Activated naive CD4-positive, alpha-beta T cell (primary cell): Measurements from ENCODE around the gene DAD1.
"Not testable (repeated sequence)": the region's sequence is repeated elsewhere in the genome, so short reads cannot be mapped to it uniquely, and the experiment has no call there.

Experiments used
- DNase-seq, 4 experiments: peaks; one replicate each; lab custom pipeline; 2025; lab: John Stamatoyannopoulos, UW

DAD1 gene

GRCh38 chr14:22567437-22567836, 21.6 kb downstream of the DAD1 start:
- DNase-seq, result no peak

- DNase-seq, result no peak
These were observed 22.2 kb downstream of the DAD1 start for GRCh38 chr14:22566845-22567244.

- DNase-seq, result not testable (repeated sequence)
These were observed 22.8 kb downstream of the DAD1 start for GRCh38 chr14:22566266-22566665.

GRCh38 chr14:22565391-22565945, 23.6 kb downstream of the DAD1 start:
- DNase-seq, result no peak

GRCh38 chr14:22564463-22564862, 24.6 kb downstream of the DAD1 start:
- DNase-seq, result no peak

GRCh38 chr14:22563987-22564386, 25.0 kb downstream of the DAD1 start:
- DNase-seq, result no peak

GRCh38 chr14:22561661-22562579, 27.1 kb downstream of the DAD1 start:
- DNase-seq, result peak in 1 of 4 experiments; percentile 48

GRCh38 chr14:22561366-22561660, 27.7 kb downstream of the DAD1 start:
- DNase-seq, result no peak

GRCh38 chr14:22560662-22561365, 28.2 kb downstream of the DAD1 start:
- DNase-seq, result no peak

- DNase-seq, result no peak
These were observed 30.0 kb downstream of the DAD1 start for GRCh38 chr14:22559041-22559440.

- DNase-seq, result no peak
These were observed 30.7 kb downstream of the DAD1 start for GRCh38 chr14:22558221-22558913.

- DNase-seq, result no peak
These were observed 31.2 kb downstream of the DAD1 start for GRCh38 chr14:22557846-22558220.

GRCh38 chr14:22556990-22557623, 31.9 kb downstream of the DAD1 start:
- DNase-seq, result peak; percentile 90 to 96 (median 94)

- peak; percentile 85 to 91 (median 90) for DNase-seq
These were observed 32.7 kb downstream of the DAD1 start for GRCh38 chr14:22556021-22556989.

GRCh38 chr14:22555384-22556011, 33.5 kb downstream of the DAD1 start:
- DNase-seq, result no peak

GRCh38 chr14:22554498-22555383, 34.3 kb downstream of the DAD1 start:
- DNase-seq, result no peak

GRCh38 chr14:22553861-22554497, 35.0 kb downstream of the DAD1 start:
- not testable (repeated sequence) for DNase-seq

GRCh38 chr14:22553445-22553844, 35.6 kb downstream of the DAD1 start:
- DNase-seq, result no peak

GRCh38 chr14:22552827-22553076, 36.3 kb downstream of the DAD1 start:
- DNase-seq, result no peak
